HepG2 (cell line): ENCODE measurements around the gene EIF4EBP3. TPM values are rescaled to one million over a fixed set of nuclear protein-coding genes. Genes with fewer than 3 reads are reported as not detected.

Experiments used
- ARNT2 ChIP-seq: sonication (generic); formaldehyde crosslinking; IDR thresholded peaks from 2 replicates; pipeline ENCODE4 v1.8.0; 2022; ENCODE audit warnings: mild to moderate bottlenecking, low read depth, missing genetic modification reagents, moderate library complexity
- ESRRA ChIP-seq: sonication (generic); formaldehyde crosslinking; IDR thresholded peaks from 2 replicates; pipeline ENCODE4 v1.5.1; 2020; ENCODE audit warnings: mild to moderate bottlenecking, low read depth, missing genetic modification reagents
- GATAD2A ChIP-seq: IDR thresholded peaks from 2 replicates; pipeline ENCODE4 v1.6.1; 2016
- JUND ChIP-seq: sonication (generic); formaldehyde crosslinking; IDR thresholded peaks from 2 replicates; pipeline ENCODE4 v1.8.0; 2022; ENCODE audit warnings: mild to moderate bottlenecking, missing genetic modification reagents
- MEIS2 ChIP-seq: sonication (generic); formaldehyde crosslinking; IDR thresholded peaks from 2 replicates; pipeline ENCODE4 v1.9.0; 2021; ENCODE audit warnings: mild to moderate bottlenecking, missing genetic modification reagents
- PTBP1 ChIP-seq: fragments of 200-400 bp; formaldehyde crosslinking; IDR thresholded peaks from 2 replicates; pipeline ENCODE4 v1.6.1; 2018; ENCODE audit warnings: low read length, low read depth; ENCODE audit not compliant: poor library complexity, severe bottlenecking
- SMARCE1 ChIP-seq: fragments of 450-650 bp; IDR thresholded peaks from 2 replicates; pipeline ENCODE4 v1.6.1; 2017; ENCODE audit warnings: borderline replicate concordance
- ZBED4 ChIP-seq: sonication (generic); formaldehyde crosslinking; IDR thresholded peaks from 2 replicates; pipeline ENCODE4 v1.4.0; 2020; ENCODE audit warnings: missing genetic modification reagents, borderline replicate concordance
- ZBTB14 ChIP-seq: sonication (generic); formaldehyde crosslinking; IDR thresholded peaks from 2 replicates; pipeline ENCODE4 v1.4.0; 2020; ENCODE audit warnings: missing genetic modification reagents
- ZBTB40 ChIP-seq, 2 experiments: fragments of 450-650 bp in 1 of 2; sonication (generic) in 1 of 2; formaldehyde crosslinking in 1 of 2; IDR thresholded peaks; 2 replicates each; pipeline versions ENCODE4 v1.6.1 to v1.8.0; 2016 to 2022; ENCODE audit warnings: antibody characterized with exemption in 1 of 2, mild to moderate bottlenecking in 1 of 2, missing genetic modification reagents in 1 of 2
- ZBTB42 ChIP-seq: sonication (generic); formaldehyde crosslinking; IDR thresholded peaks from 2 replicates; pipeline ENCODE4 v1.5.0; 2020; ENCODE audit warnings: mild to moderate bottlenecking, missing genetic modification reagents
- ZNF124 ChIP-seq: sonication (generic); formaldehyde crosslinking; IDR thresholded peaks from 2 replicates; pipeline ENCODE4 v1.4.0; 2020; ENCODE audit warnings: missing genetic modification reagents
- ZNF703 ChIP-seq: sonication (generic); formaldehyde crosslinking; IDR thresholded peaks from 2 replicates; pipeline ENCODE4 v1.5.1; 2020; ENCODE audit warnings: missing genetic modification reagents, mild to moderate bottlenecking, moderate library complexity, borderline replicate concordance
- ZSCAN31 ChIP-seq: sonication (generic); formaldehyde crosslinking; IDR thresholded peaks from 2 replicates; pipeline ENCODE4 v1.5.0; 2020; ENCODE audit warnings: low read depth, mild to moderate bottlenecking, missing genetic modification reagents
- polyA plus RNA-seq, 8 experiments: library from polyadenylated mRNA; depleted of rRNA in 3 of 8; stranded (reverse) in 7 of 8; unstranded in 1 of 8; fragments of >200 nt; fragmentation: Illumina TruSeq in 4 of 8; extraction: Trizol in 4 of 8; gene quantifications; 2 replicates each; pipeline versions ENCODE4 v1.2.1 to v1.2.3, GENCODE V29; 2011 to 2016; ENCODE audit warnings: low read depth in 4 of 8, missing spikeins in 1 of 8, mixed read lengths in 1 of 8; ENCODE audit not compliant: insufficient read depth in 1 of 8
- total RNA-seq, 5 experiments: library from RNA; depleted of rRNA; stranded (reverse); fragments of >200 nt; fragmentation: Illumina TruSeq; extraction: Trizol; gene quantifications; 2 replicates each; pipeline ENCODE4 v1.2.3, GENCODE V29; 2016; ENCODE audit warnings: low read depth in 1 of 5

Gene EIF4EBP3
- total and polyA plus RNA-seq, 2 of the 13 experiments (the other 11 are each of a cell fraction or from before 2014, with no cell fraction given): 0.61 to 1.7 TPM

GRCh38 chr5:140547508-140548299 is at the start of gene EIF4EBP3 (continued):
- TF ChIP-seq ZBED4 (CRISPR knock-in tag) (peak; percentile 88; the same call in 1 of the 2 replicates), ZNF124 (CRISPR knock-in tag) (0 out of 2 replicates have a peak, but pooled peaks have one; percentile 63), ARNT2 (CRISPR knock-in tag) (peak; percentile 80; the same call in 1 of the 2 replicates), ZNF703 (CRISPR knock-in tag) (no peak), MEIS2 (peak; percentile 84; the same call in 1 of the 2 replicates), ESRRA (0 out of 2 replicates have a peak, but pooled peaks have one; percentile 3), ZSCAN31 (peak; percentile 64; the same call in 1 of the 2 replicates), ZBTB14 (no peak), GATAD2A (CRISPR knock-in tag) (peak; percentile 13; the same call in 1 of the 2 replicates), ZBTB40 (IDR thresholded peaks at IDR 0.05) (no peak), ZBTB40 (CRISPR knock-in tag; IDR thresholded peaks at IDR 0.05) (peak; percentile 29; the same call in 1 of the 2 replicates), SMARCE1 (no peak), JUND (CRISPR knock-in tag) (no peak), ZBTB42 (no peak), PTBP1 (no peak)
